K562 (cell line): ENCODE measurements around the gene DYSF. TPM values are rescaled to one million over a fixed set of nuclear protein-coding genes. Genes with fewer than 3 reads are reported as not detected.

Experiments
- ATAC-seq: fragments of 200-7000 bp; cut with Tn5 transposase; 3 replicates; pipeline ENCODE4 v1.9.1; 2020; ENCODE audit warnings: moderate library complexity
- BruUV-seq: library from RNA; stranded (reverse); fragments of 400-500 nt; replicated peaks from 2 replicates; lab custom pipeline; 2021; lab: Mats Ljungman, UMichigan
- CTCF ChIA-PET: fragments of 300-600 bp; formaldehyde crosslinking; extraction: SDS; loops from one replicate; lab custom pipeline; 2021; ENCODE audit warnings: low intra/inter-chr PET ratio; lab: Yijun Ruan, JAX
- POLR2A ChIA-PET: fragments of 300-600, 350-650 bp; sonication (Branson Sonifier 250); formaldehyde crosslinking; extraction: SDS; loops from one replicate; lab custom pipeline; 2021; ENCODE audit warnings: antibody characterized with exemption, inconsistent platforms; lab: Yijun Ruan, JAX
- DNase-seq, 4 experiments: peaks; one replicate each; pipeline versions ENCODE4 v3.0.0 to v3.0.0-alpha.2; 2011 to 2018; ENCODE audit warnings: low spot score in 3 of 4, mixed read lengths in 3 of 4; ENCODE audit errors: extremely low read depth in 1 of 4
- FAIRE-seq: peaks from 2 replicates; lab custom pipeline; 2011; peaks lifted over from hg19 to GRCh38; lab: Jason Lieb, UNC
- H2AFZ ChIP-seq: 2 replicates; pipeline ENCODE4 v1.6.0; 2011; ENCODE audit warnings: low read depth, low read length, control low read depth, inconsistent platforms
- H3K27ac ChIP-seq: fragments of 200-600 bp; 3 replicates; pipeline ENCODE4 v1.8.0; 2011; ENCODE audit warnings: low read depth, mild to moderate bottlenecking, control low read depth, inconsistent platforms, low read length, moderate library complexity, mixed read lengths; ENCODE audit errors: extremely low read depth
- H3K27me3 ChIP-seq, 2 experiments: fragments of 300-600 bp in 1 of 2; 2 replicates in 1 of 2; 3 replicates in 1 of 2; pipeline versions ENCODE4 v1.6.0 to v1.8.0; 2011; ENCODE audit warnings: inconsistent platforms in 2 of 2, low read length in 2 of 2, mild to moderate bottlenecking in 1 of 2, mixed read lengths in 1 of 2, moderate library complexity in 1 of 2; ENCODE audit not compliant: control insufficient read depth in 2 of 2, insufficient read depth in 2 of 2
- H3K36me3 ChIP-seq: fragments of 300-600 bp; 3 replicates; pipeline ENCODE4 v1.8.0; 2011; ENCODE audit warnings: mild to moderate bottlenecking, low read length, inconsistent platforms; ENCODE audit not compliant: control insufficient read depth, insufficient read depth
- H3K4me1 ChIP-seq, 2 experiments: fragments of 200-600 bp in 1 of 2; replicated peaks in 1 of 2; 2 replicates in 1 of 2; 3 replicates in 1 of 2; pipeline versions ENCODE4 v1.5.1 to v1.8.0; 2011; ENCODE audit warnings: inconsistent platforms in 2 of 2, low read length in 2 of 2, mild to moderate bottlenecking in 1 of 2, mixed read lengths in 1 of 2, moderate library complexity in 1 of 2; ENCODE audit not compliant: control insufficient read depth in 2 of 2, insufficient read depth in 2 of 2
- H3K4me2 ChIP-seq: 2 replicates; pipeline ENCODE4 v1.6.1; 2011; ENCODE audit warnings: low read length, control low read depth, inconsistent platforms, mixed read lengths; ENCODE audit not compliant: insufficient read depth
- H3K4me3 ChIP-seq: fragments of 200-600 bp; sonication (generic), shearing (Covaris generic); 2 replicates; pipeline ENCODE4 v1.5.1; 2016; ENCODE audit warnings: control low read depth, inconsistent platforms
- H3K79me2 ChIP-seq: fragments of 200-600 bp; 3 replicates; pipeline ENCODE4 v1.8.0; 2011; ENCODE audit warnings: low read length, inconsistent platforms; ENCODE audit not compliant: control insufficient read depth, insufficient read depth
- H3K9ac ChIP-seq, 2 experiments: 2 replicates each; pipeline versions ENCODE4 v1.6.0 to v1.6.1; 2011; ENCODE audit warnings: low read depth in 2 of 2, low read length in 2 of 2, control low read depth in 1 of 2, inconsistent platforms in 1 of 2, mild to moderate bottlenecking in 1 of 2, mixed read lengths in 1 of 2; ENCODE audit not compliant: insufficient read depth in 1 of 2
- H3K9me1 ChIP-seq: one replicate; pipeline ENCODE4 v1.6.0; 2011; ENCODE audit warnings: inconsistent platforms, mild to moderate bottlenecking, low read length, moderate library complexity; ENCODE audit not compliant: control insufficient read depth, insufficient read depth
- H3K9me3 ChIP-seq: replicated peaks from 2 replicates; pipeline ENCODE4 v1.5.1; 2011; ENCODE audit warnings: low read depth, low read length, inconsistent platforms; ENCODE audit not compliant: control insufficient read depth, insufficient read depth
- H4K20me1 ChIP-seq: replicated peaks from 2 replicates; pipeline ENCODE4 v1.6.1; 2011; ENCODE audit warnings: low read length, inconsistent platforms, mixed read lengths; ENCODE audit not compliant: control insufficient read depth, insufficient read depth
- DPF2 ChIP-seq: fragments of 450-650 bp; IDR thresholded peaks from 2 replicates; pipeline ENCODE4 v1.6.1; 2016
- FOXP1 ChIP-seq: sonication (generic); formaldehyde crosslinking; IDR thresholded peaks from 2 replicates; pipeline ENCODE4 v1.8.0; 2022; ENCODE audit warnings: mild to moderate bottlenecking, missing genetic modification reagents
- MEIS2 ChIP-seq: fragments of 450-650 bp; IDR thresholded peaks from 2 replicates; pipeline ENCODE4 v1.6.1; 2014; ENCODE audit warnings: mild to moderate bottlenecking; ENCODE audit not compliant: partially characterized antibody
- ZBTB40 ChIP-seq, 2 experiments: fragments of 450-650 bp in 1 of 2; sonication (generic) in 1 of 2; formaldehyde crosslinking in 1 of 2; IDR thresholded peaks; 2 replicates each; pipeline versions ENCODE4 v1.7.1 to v1.9.0; 2016 to 2022; ENCODE audit warnings: inconsistent platforms in 1 of 2, mild to moderate bottlenecking in 1 of 2, missing genetic modification reagents in 1 of 2
- ZC3H4 ChIP-seq: sonication (generic); formaldehyde crosslinking; IDR thresholded peaks from 2 replicates; pipeline ENCODE4 v1.9.0; 2021; ENCODE audit warnings: missing genetic modification reagents, borderline replicate concordance
- WGBS: fragments of 100-300 bp; shearing (Covaris generic); methylation state at CpG from one replicate; pipeline ENCODE4 v1.1.6; 2016; ENCODE audit warnings: low coverage, mixed read lengths; ENCODE audit not compliant: insufficient coverage; ENCODE audit errors: missing lambda C conversion rate; 5-methylcytosine and 5-hydroxymethylcytosine counted together
- in situ Hi-C: fragments of 300-500 bp; cut with MboI; formaldehyde crosslinking; loops from 4 replicates; pipeline ENCODE4 v1.15.0; 2018; ENCODE audit warnings: inconsistent platforms, mixed read lengths
- intact Hi-C: fragments of 100-400 bp; cut with micrococcal nuclease; formaldehyde crosslinking; loops from 2 replicates; pipeline ENCODE4 v1.14.2; 2022
- polyA plus RNA-seq, 8 experiments: library from polyadenylated mRNA; depleted of rRNA in 4 of 8; stranded (reverse) in 5 of 8; unstranded in 3 of 8; fragments of >200 nt; fragmentation: Nextera tagmentation in 2 of 8; fragmentation: Illumina TruSeq in 1 of 8; extraction: Ambion mirVana in 2 of 8; extraction: Trizol in 1 of 8; gene quantifications; 2 replicates each; pipeline versions ENCODE4 v1.2.1 to v1.2.3, GENCODE V29; 2011 to 2014; ENCODE audit warnings: inconsistent platforms in 1 of 8, missing spikeins in 1 of 8
- total RNA-seq, 7 experiments: library from RNA; depleted of rRNA in 6 of 7; stranded (reverse); fragments of >200 nt in 6 of 7; fragmentation: Illumina TruSeq in 2 of 7; extraction: Trizol in 2 of 7; gene quantifications; 2 replicates each; pipeline versions ENCODE4 v1.2.1 to v1.2.3, GENCODE V29; 2011 to 2021; ENCODE audit warnings: low replicate concordance in 1 of 7
- TF ChIP-seq, protein P1 (sequence below): fragments of 250-450 bp; sonication (Bioruptor Pico); IDR thresholded peaks from 2 replicates; pipeline ENCODE4 v1.4.0; 2020

The DYSF gene
- total and polyA plus RNA-seq, 9 of the 15 experiments (the other 6 are each of a cell fraction or from before 2014, with no cell fraction given), result 0.01 to 0.80 (median 0.29) TPM

- no peak overlapping the region for H3K9ac ChIP-seq
- DNase-seq (no peak), ATAC-seq (no peak), FAIRE-seq (no peak)
- BruUV-seq, result no TSS peak
- POLR2A ChIA-PET, result no interaction called here
- 0% methylated on average over 12 of the region's 14 CpGs for WGBS
- intact Hi-C loops (no loop called here), in situ Hi-C loops (no loop called here)
- H3K27ac ChIP-seq, result no peak overlapping the region
- H3K9me1 ChIP-seq, result no peaks in the 10 kb centered on the region
- H2AFZ ChIP-seq, result no peak overlapping the region
- peaks cover 15% of the 10 kb centered on the region for H4K20me1 ChIP-seq
- peaks cover 2 to 78% of the 10 kb centered on the region in 2 experiments; a peak in 2 of 5 replicates for H3K27me3 ChIP-seq
- no peaks in the 10 kb centered on the region for H3K9me3 ChIP-seq
- no peak overlapping the region for H3K4me2 ChIP-seq
- CTCF ChIA-PET, result no interaction called here
- H3K79me2 ChIP-seq, result no peaks in the 10 kb centered on the region
- H3K4me1 ChIP-seq, result no peaks in the 10 kb centered on the region
- H3K4me3 ChIP-seq, result no peak overlapping the region
- H3K36me3 ChIP-seq, result no peaks in the 10 kb centered on the region
- TF ChIP-seq DPF2 (no peak), ZBTB40 (IDR thresholded peaks at IDR 0.05) (no peak), ZBTB40 (CRISPR knock-in tag; IDR thresholded peaks at IDR 0.05) (no peak), ZC3H4 (CRISPR knock-in tag) (no peak), MEIS2 (no peak), FOXP1 (CRISPR knock-in tag) (no peak)
- TF ChIP-seq, protein P1, sequence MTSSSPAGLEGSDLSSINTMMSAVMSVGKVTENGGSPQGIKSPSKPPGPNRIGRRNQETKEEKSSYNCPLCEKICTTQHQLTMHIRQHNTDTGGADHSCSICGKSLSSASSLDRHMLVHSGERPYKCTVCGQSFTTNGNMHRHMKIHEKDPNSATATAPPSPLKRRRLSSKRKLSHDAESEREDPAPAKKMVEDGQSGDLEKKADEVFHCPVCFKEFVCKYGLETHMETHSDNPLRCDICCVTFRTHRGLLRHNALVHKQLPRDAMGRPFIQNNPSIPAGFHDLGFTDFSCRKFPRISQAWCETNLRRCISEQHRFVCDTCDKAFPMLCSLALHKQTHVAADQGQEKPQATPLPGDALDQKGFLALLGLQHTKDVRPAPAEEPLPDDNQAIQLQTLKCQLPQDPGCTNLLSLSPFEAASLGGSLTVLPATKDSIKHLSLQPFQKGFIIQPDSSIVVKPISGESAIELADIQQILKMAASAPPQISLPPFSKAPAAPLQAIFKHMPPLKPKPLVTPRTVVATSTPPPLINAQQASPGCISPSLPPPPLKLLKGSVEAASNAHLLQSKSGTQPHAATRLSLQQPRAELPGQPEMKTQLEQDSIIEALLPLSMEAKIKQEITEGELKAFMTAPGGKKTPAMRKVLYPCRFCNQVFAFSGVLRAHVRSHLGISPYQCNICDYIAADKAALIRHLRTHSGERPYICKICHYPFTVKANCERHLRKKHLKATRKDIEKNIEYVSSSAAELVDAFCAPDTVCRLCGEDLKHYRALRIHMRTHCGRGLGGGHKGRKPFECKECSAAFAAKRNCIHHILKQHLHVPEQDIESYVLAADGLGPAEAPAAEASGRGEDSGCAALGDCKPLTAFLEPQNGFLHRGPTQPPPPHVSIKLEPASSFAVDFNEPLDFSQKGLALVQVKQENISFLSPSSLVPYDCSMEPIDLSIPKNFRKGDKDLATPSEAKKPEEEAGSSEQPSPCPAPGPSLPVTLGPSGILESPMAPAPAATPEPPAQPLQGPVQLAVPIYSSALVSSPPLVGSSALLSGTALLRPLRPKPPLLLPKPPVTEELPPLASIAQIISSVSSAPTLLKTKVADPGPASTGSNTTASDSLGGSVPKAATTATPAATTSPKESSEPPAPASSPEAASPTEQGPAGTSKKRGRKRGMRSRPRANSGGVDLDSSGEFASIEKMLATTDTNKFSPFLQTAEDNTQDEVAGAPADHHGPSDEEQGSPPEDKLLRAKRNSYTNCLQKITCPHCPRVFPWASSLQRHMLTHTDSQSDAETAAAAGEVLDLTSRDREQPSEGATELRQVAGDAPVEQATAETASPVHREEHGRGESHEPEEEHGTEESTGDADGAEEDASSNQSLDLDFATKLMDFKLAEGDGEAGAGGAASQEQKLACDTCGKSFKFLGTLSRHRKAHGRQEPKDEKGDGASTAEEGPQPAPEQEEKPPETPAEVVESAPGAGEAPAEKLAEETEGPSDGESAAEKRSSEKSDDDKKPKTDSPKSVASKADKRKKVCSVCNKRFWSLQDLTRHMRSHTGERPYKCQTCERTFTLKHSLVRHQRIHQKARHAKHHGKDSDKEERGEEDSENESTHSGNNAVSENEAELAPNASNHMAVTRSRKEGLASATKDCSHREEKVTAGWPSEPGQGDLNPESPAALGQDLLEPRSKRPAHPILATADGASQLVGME, result no peak
Observed at GRCh38 chr2:71598526-71598925, 145.2 kb downstream of the DYSF start.
